HEK293 (cell line): ENCODE results near the gene APOC3.

Experiments used
- CTCF ChIA-PET: fragments of 350-600 bp; formaldehyde crosslinking; extraction: SDS; loops from one replicate; lab custom pipeline; 2021; ENCODE audit warnings: antibody characterized with exemption; lab: Yijun Ruan, JAX
- POLR2A ChIA-PET: fragments of 300-600 bp; formaldehyde crosslinking; extraction: SDS; loops from one replicate; lab custom pipeline; 2020; ENCODE audit warnings: antibody characterized with exemption, inconsistent platforms; lab: Yijun Ruan, JAX
- H3K27ac ChIP-seq: fragments of 200-500 bp; sonication (Bioruptor generic); 2 replicates; pipeline ENCODE4 v1.5.1; 2014; ENCODE audit warnings: low read depth, low read length, control low read depth, inconsistent platforms; ENCODE audit errors: extremely low read depth
- H3K36me3 ChIP-seq, 2 experiments: fragments of 200-500 bp in 1 of 2; sonication (Bioruptor generic) in 1 of 2; 1 replicate in 1 of 2; 2 replicates in 1 of 2; pipeline ENCODE4 v1.5.1; 2014 to 2017; ENCODE audit warnings: inconsistent platforms in 2 of 2, low read length in 2 of 2; ENCODE audit not compliant: control insufficient read depth in 2 of 2, insufficient read depth in 1 of 2
- H3K4me1 ChIP-seq: fragments of 200-500 bp; sonication (Bioruptor generic); 2 replicates; pipeline ENCODE4 v1.5.1; 2014; ENCODE audit warnings: mild to moderate bottlenecking, low read length, inconsistent platforms; ENCODE audit not compliant: control insufficient read depth, insufficient read depth
- H3K4me3 ChIP-seq: 2 replicates; pipeline ENCODE4 v1.5.1; 2011; ENCODE audit warnings: low read depth, mild to moderate bottlenecking, control low read depth, low read length, moderate library complexity
- H3K9me3 ChIP-seq: fragments of 200-500 bp; sonication (Bioruptor generic); 2 replicates; pipeline ENCODE4 v1.5.1; 2014; ENCODE audit warnings: low read depth, low read length, inconsistent platforms; ENCODE audit not compliant: control insufficient read depth, insufficient read depth
- IKZF3 ChIP-seq: fragments of 450-650 bp; IDR thresholded peaks from 2 replicates; pipeline ENCODE4 v1.5.0; 2018; ENCODE audit warnings: missing biosample characterization, mild to moderate bottlenecking, missing genetic modification characterization, moderate library complexity
- KLF8 ChIP-seq: fragments of 450-650 bp; formaldehyde crosslinking; IDR thresholded peaks from 2 replicates; pipeline ENCODE4 v1.5.1; 2016; ENCODE audit warnings: missing biosample characterization, missing genetic modification characterization
- PRDM1 ChIP-seq: fragments of 450-650 bp; formaldehyde crosslinking; IDR thresholded peaks from 2 replicates; pipeline ENCODE4; 2016; ENCODE audit warnings: missing biosample characterization, missing genetic modification characterization
- PRDM10 ChIP-seq: fragments of 450-650 bp; formaldehyde crosslinking; IDR thresholded peaks from 2 replicates; pipeline ENCODE4 v1.5.1; 2016; ENCODE audit warnings: missing biosample characterization, missing genetic modification characterization
- PRDM4 ChIP-seq: fragments of 450-650 bp; formaldehyde crosslinking; IDR thresholded peaks from 2 replicates; pipeline ENCODE4 v1.5.1; 2017; ENCODE audit warnings: missing biosample characterization, missing genetic modification characterization
- SCRT1 ChIP-seq: fragments of 450-650 bp; formaldehyde crosslinking; IDR thresholded peaks from 2 replicates; pipeline ENCODE4 v1.5.1; 2016; ENCODE audit warnings: missing biosample characterization, missing genetic modification characterization, borderline replicate concordance
- SP2 ChIP-seq: fragments of 450-650 bp; formaldehyde crosslinking; IDR thresholded peaks from 2 replicates; pipeline ENCODE4 v1.5.1; 2016; ENCODE audit warnings: missing biosample characterization, missing genetic modification characterization
- YY2 ChIP-seq: fragments of 450-650 bp; formaldehyde crosslinking; IDR thresholded peaks from 2 replicates; pipeline ENCODE4 v1.5.1; 2016; ENCODE audit warnings: missing biosample characterization, missing genetic modification characterization
- ZBTB21 ChIP-seq: fragments of 450-650 bp; formaldehyde crosslinking; IDR thresholded peaks from 2 replicates; pipeline ENCODE4 v1.5.1; 2017; ENCODE audit warnings: missing biosample characterization, missing genetic modification characterization
- ZNF169 ChIP-seq: fragments of 450-650 bp; formaldehyde crosslinking; IDR thresholded peaks from 2 replicates; pipeline ENCODE4 v1.5.1; 2016; ENCODE audit warnings: missing biosample characterization, missing genetic modification characterization
- ZNF24 ChIP-seq: fragments of 450-650 bp; formaldehyde crosslinking; IDR thresholded peaks from 2 replicates; pipeline ENCODE4 v1.5.1; 2016; ENCODE audit warnings: missing biosample characterization, missing genetic modification characterization
- ZNF311 ChIP-seq: fragments of 450-650 bp; formaldehyde crosslinking; IDR thresholded peaks from 2 replicates; pipeline ENCODE4 v1.5.1; 2017; ENCODE audit warnings: missing biosample characterization, missing genetic modification characterization, borderline replicate concordance
- ZNF324 ChIP-seq: fragments of 450-650 bp; formaldehyde crosslinking; IDR thresholded peaks from 2 replicates; pipeline ENCODE4 v1.5.1; 2016; ENCODE audit warnings: missing biosample characterization, missing genetic modification characterization
- ZNF335 ChIP-seq: fragments of 450-650 bp; formaldehyde crosslinking; conservative IDR thresholded peaks from 2 replicates; pipeline ENCODE4 v1.5.1; 2016; ENCODE audit warnings: missing biosample characterization, missing genetic modification characterization
- ZNF404 ChIP-seq: fragments of 450-650 bp; formaldehyde crosslinking; IDR thresholded peaks from 2 replicates; pipeline ENCODE4 v1.5.1; 2017; ENCODE audit warnings: missing biosample characterization, missing genetic modification characterization
- ZNF423 ChIP-seq: fragments of 450-650 bp; formaldehyde crosslinking; IDR thresholded peaks from 2 replicates; pipeline ENCODE4 v1.5.1; 2016; ENCODE audit warnings: missing biosample characterization, missing genetic modification characterization
- ZNF501 ChIP-seq: fragments of 450-650 bp; formaldehyde crosslinking; IDR thresholded peaks from 2 replicates; pipeline ENCODE4 v1.5.1; 2016; ENCODE audit warnings: missing biosample characterization, missing genetic modification characterization
- ZNF521 ChIP-seq: fragments of 450-650 bp; formaldehyde crosslinking; IDR thresholded peaks from 2 replicates; pipeline ENCODE4 v1.5.1; 2017; ENCODE audit warnings: missing biosample characterization, mild to moderate bottlenecking, missing genetic modification characterization
- ZNF596 ChIP-seq: fragments of 450-650 bp; IDR thresholded peaks from 2 replicates; pipeline ENCODE4 v1.5.0; 2018; ENCODE audit warnings: missing biosample characterization, mild to moderate bottlenecking, missing genetic modification characterization, moderate library complexity
- ZNF692 ChIP-seq: fragments of 450-650 bp; formaldehyde crosslinking; IDR thresholded peaks from 2 replicates; pipeline ENCODE4 v1.5.1; 2016; ENCODE audit warnings: missing biosample characterization, missing genetic modification characterization
- TF ChIP-seq, protein P1 (sequence below): fragments of 450-650 bp; formaldehyde crosslinking; IDR thresholded peaks from 2 replicates; pipeline ENCODE4 v1.5.1; 2016; ENCODE audit warnings: missing biosample characterization, missing genetic modification characterization

Gene APOC3

GRCh38 chr11:116786966-116787365, 42.7 kb upstream of the APOC3 start (continued):
- no peak for TF ChIP-seq PRDM10
- no peak for TF ChIP-seq ZNF501 (tag by site-specific recombination)
- TF ChIP-seq ZNF311 (tag by site-specific recombination), result no peak
- TF ChIP-seq, all 188 proteins: peak for 0

GRCh38 chr11:116787436-116787785, 42.3 kb upstream of the APOC3 start:
- H3K4me1 ChIP-seq, result no peaks in the 10 kb centered on the region
- H3K4me3 ChIP-seq, result peak overlapping the region; percentile 81
- ChIA-PET POLR2A (interaction anchor here (1.3 to 2.6 kb wide), 4 partner anchors 14 to 357 kb away, joined by 6 to 14 read pairs (median 7); partner anchors contain the start of genes BUD13 and PAFAH1B2), CTCF (interaction anchor here (0.6 to 3.0 kb wide), 6 partner anchors 15 to 363 kb away, joined by 3 to 16 read pairs (median 6); no protein-coding TSS in a partner anchor)
- H3K36me3 ChIP-seq, result peaks cover 0 to 46% of the 10 kb centered on the region in 2 experiments; a peak in 1 of 3 replicates
- H3K9me3 ChIP-seq, result no peaks in the 10 kb centered on the region
- TF ChIP-seq SCRT1 (tag by site-specific recombination), result no peak
- 0 out of 2 replicates have a peak, but pooled peaks have one; percentile 8 for TF ChIP-seq PRDM1 (tag by site-specific recombination)
- peak; percentile 57 for TF ChIP-seq ZNF335 (tag by site-specific recombination)
- H3K27ac ChIP-seq, result no peak overlapping the region; the same call in 1 of the 2 replicates

DNA sequence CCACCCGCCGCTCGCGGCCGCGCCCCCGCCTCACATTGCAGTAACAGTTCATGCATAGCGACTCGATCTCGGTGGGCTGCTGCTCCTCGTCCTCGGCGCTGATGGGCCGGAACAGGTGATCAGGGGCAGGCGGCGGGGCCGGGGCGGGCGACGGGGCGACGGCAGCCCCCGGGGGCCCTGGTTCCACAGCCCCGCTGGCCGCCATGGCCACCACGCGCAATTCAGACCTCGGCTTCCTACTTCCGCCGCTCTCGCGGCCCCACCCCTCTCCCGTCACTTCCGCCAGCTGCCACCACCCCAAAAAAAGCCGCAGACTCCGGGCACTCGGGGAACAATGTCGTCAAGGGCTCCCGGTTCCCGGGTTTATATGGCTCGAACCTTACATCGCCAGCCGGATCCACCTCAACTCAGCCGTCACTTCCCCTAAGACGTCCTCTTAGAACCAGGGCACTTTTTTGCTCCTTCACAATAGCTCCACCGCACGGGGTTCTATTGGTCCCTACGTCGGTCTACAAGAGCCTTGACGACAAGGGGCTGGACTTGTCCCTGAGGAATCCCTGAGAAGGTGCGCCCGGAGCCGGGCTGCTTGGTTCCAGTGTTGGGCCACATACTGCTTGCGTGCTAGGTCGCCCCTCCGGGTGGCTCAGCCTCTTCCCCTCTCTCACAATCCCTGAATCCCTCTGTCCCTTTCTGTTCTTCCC, 41.8 kb upstream of the APOC3 start, which contains the start of gene ZPR1:
TSS of gene ZPR1 (minus strand) at position 238 of the 701 bp plus-strand sequence. CDS start at position 205, 33 bp downstream.
- peaks cover 0 to 41% of the 10 kb centered on the region in 2 experiments; a peak in 1 of 3 replicates for H3K36me3 ChIP-seq
- ChIA-PET POLR2A (interaction anchor here (2.0 to 2.6 kb wide), 3 partner anchors 15 to 356 kb away, joined by 6 to 14 read pairs (median 7); partner anchors contain the start of genes BUD13 and PAFAH1B2), CTCF (interaction anchor here (0.6 to 3.0 kb wide), 6 partner anchors 16 to 445 kb away, joined by 3 to 16 read pairs (median 5); no protein-coding TSS in a partner anchor)
- H3K9me3 ChIP-seq, result no peaks in the 10 kb centered on the region
- no peaks in the 10 kb centered on the region for H3K4me1 ChIP-seq
- H3K27ac ChIP-seq, result no peak within 1 kb of the TSS; the same call in 1 of the 2 replicates
- peak within 1 kb of the TSS; percentile 81 for H3K4me3 ChIP-seq
- TF ChIP-seq ZNF596 (no peak), IKZF3 (no peak), ZNF335 (tag by site-specific recombination) (0 out of 2 replicates have a peak, but pooled peaks have one; percentile 30), ZNF324 (tag by site-specific recombination) (0 out of 2 replicates have a peak, but pooled peaks have one; percentile 30), SP2 (tag by site-specific recombination) (peak; percentile 72), ZNF404 (tag by site-specific recombination) (no peak), KLF8 (tag by site-specific recombination) (peak; percentile 68; the same call in 1 of the 2 replicates), ZNF169 (tag by site-specific recombination) (no peak), PRDM4 (tag by site-specific recombination) (no peak), ZNF692 (peak; percentile 36; the same call in 1 of the 2 replicates), ZNF521 (tag by site-specific recombination) (no peak), YY2 (tag by site-specific recombination) (peak; percentile 61), ZNF423 (tag by site-specific recombination) (no peak), ZBTB21 (tag by site-specific recombination) (peak; percentile 71), ZNF24 (tag by site-specific recombination) (no peak)
- TF ChIP-seq, protein P1, sequence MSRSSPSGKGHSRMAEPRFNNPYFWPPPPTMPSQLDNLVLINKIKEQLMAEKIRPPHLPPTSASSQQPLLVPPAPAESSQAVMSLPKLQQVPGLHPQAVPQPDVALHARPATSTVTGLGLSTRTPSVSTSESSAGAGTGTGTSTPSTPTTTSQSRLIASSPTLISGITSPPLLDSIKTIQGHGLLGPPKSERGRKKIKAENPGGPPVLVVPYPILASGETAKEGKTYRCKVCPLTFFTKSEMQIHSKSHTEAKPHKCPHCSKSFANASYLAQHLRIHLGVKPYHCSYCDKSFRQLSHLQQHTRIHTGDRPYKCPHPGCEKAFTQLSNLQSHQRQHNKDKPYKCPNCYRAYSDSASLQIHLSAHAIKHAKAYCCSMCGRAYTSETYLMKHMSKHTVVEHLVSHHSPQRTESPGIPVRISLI (tag by site-specific recombination), result peak; percentile 72; the same call in 1 of the 2 replicates
